ENCODE results near the gene KANK2.
"Not testable (repeated sequence)": the region's sequence is repeated elsewhere in the genome, so short reads cannot be mapped to it uniquely, and the experiment has no call there.

KANK2 gene

GRCh38 chr19:11169896-11170678 is 27.3 kb downstream of the KANK2 start:
- no peak for DNase-seq

- DNase-seq, result no peak
These were observed 28.8 kb downstream of the KANK2 start for GRCh38 chr19:11168568-11168967.

- no peak for DNase-seq
These were observed 30.8 kb downstream of the KANK2 start for GRCh38 chr19:11166281-11167142.

GRCh38 chr19:11165486-11166030 is 31.8 kb downstream of the KANK2 start:
- DNase-seq, result no peak

- DNase-seq, result no peak
These were observed 32.4 kb downstream of the KANK2 start for GRCh38 chr19:11164879-11165406.

GRCh38 chr19:11164296-11164695 is 33.0 kb downstream of the KANK2 start:
- DNase-seq, result no peak

- not testable (repeated sequence) for DNase-seq
These were observed 36.9 kb downstream of the KANK2 start for GRCh38 chr19:11160440-11160768.

GRCh38 chr19:11159598-11160439 is 37.5 kb downstream of the KANK2 start:
- no peak for DNase-seq

- peak; percentile 95 to 96 for DNase-seq
These were observed 41.8 kb downstream of the KANK2 start, which contains the start of gene SPC24 for GRCh38 chr19:11155373-11156120. SPC24 (minus strand) TSS chr19:11155782; CDS start chr19:11155776, 6 bp downstream.

GRCh38 chr19:11154683-11155047 is 42.7 kb downstream of the KANK2 start:
- DNase-seq, result no peak

- DNase-seq, result no peak
These were observed 44.9 kb downstream of the KANK2 start for GRCh38 chr19:11152318-11153062.

- no peak for DNase-seq
These were observed 46.2 kb downstream of the KANK2 start for GRCh38 chr19:11151181-11151580.

GRCh38 chr19:11148001-11148400 is 49.3 kb downstream of the KANK2 start:
- DNase-seq, result no peak

GRCh38 chr19:11145536-11145924 is 51.8 kb downstream of the KANK2 start:
- DNase-seq, result no peak

- no peak for DNase-seq
These were observed 54.7 kb downstream of the KANK2 start for GRCh38 chr19:11142528-11143171.

GRCh38 chr19:11141937-11142527 is 55.3 kb downstream of the KANK2 start:
- no peak for DNase-seq

- no peak for DNase-seq
These were observed 56.4 kb downstream of the KANK2 start for GRCh38 chr19:11140896-11141295.

- not testable (repeated sequence) for DNase-seq
These were observed 57.3 kb downstream of the KANK2 start for GRCh38 chr19:11140023-11140538.

GRCh38 chr19:11138601-11139300 is 58.6 kb downstream of the KANK2 start:
- DNase-seq, result no peak

Data from CD4-positive, alpha-beta T cell treated with Interferon alpha-2 for 1 hour (primary cell).